Suprapubic skin (tissue), 4 donors: ENCODE data around the gene TRIM31. TPM values are rescaled to one million over a fixed set of nuclear protein-coding genes. Genes with fewer than 3 reads are reported as not detected.
"Not testable (repeated sequence)": the region's sequence is repeated elsewhere in the genome, so short reads cannot be mapped to it uniquely, and the experiment has no call there.

Experiments used
- DNase-seq, 2 donors: peaks; one replicate each; pipeline ENCODE4 v3.0.0-alpha.2; 2019; ENCODE audit warnings: low spot score in 2 of 2
- H3K27ac ChIP-seq: fragments of 200-600 bp; sonication (generic); one replicate; pipeline ENCODE4 v1.5.1; 2019
- H3K27me3 ChIP-seq: fragments of 200-600 bp; sonication (generic); one replicate; pipeline ENCODE4 v1.5.1; 2019
- H3K36me3 ChIP-seq: fragments of 200-600 bp; sonication (generic); one replicate; pipeline ENCODE4 v1.5.1; 2019
- H3K4me1 ChIP-seq: fragments of 200-600 bp; sonication (generic); one replicate; pipeline ENCODE4 v1.5.1; 2019
- H3K4me3 ChIP-seq: fragments of 200-600 bp; sonication (generic); one replicate; pipeline ENCODE4 v1.5.1; 2019; ENCODE audit warnings: mild to moderate bottlenecking
- H3K9me3 ChIP-seq: fragments of 200-600 bp; sonication (generic); one replicate; pipeline ENCODE4 v1.5.1; 2019
- CTCF ChIP-seq, 2 donors: fragments of 200-600 bp in 1 of 2; fragments of 450-650 bp in 1 of 2; sonication (generic) in 1 of 2; IDR thresholded peaks; one replicate each; pipeline ENCODE4 v1.5.1; 2016 to 2019; ENCODE audit warnings: antibody characterized with exemption in 2 of 2, mild to moderate bottlenecking in 1 of 2, moderate library complexity in 1 of 2
- EP300 ChIP-seq: sonication (generic); formaldehyde crosslinking; IDR thresholded peaks from one replicate; pipeline ENCODE4 v1.6.1; 2017; ENCODE audit warnings: antibody characterized with exemption
- POLR2A ChIP-seq, 2 donors: fragments of 450-650 bp; IDR thresholded peaks; one replicate each; pipeline ENCODE4 v1.6.1; 2017; ENCODE audit warnings: antibody characterized with exemption in 2 of 2, mild to moderate bottlenecking in 2 of 2, moderate library complexity in 2 of 2
- POLR2AphosphoS5 ChIP-seq, 3 donors: sonication (generic); formaldehyde crosslinking; IDR thresholded peaks; one replicate each; pipeline ENCODE4 v1.6.1; 2017; ENCODE audit warnings: antibody characterized with exemption in 3 of 3
- WGBS: methylation state at CpG from one replicate; pipeline ENCODE4 v1.1.5; 2018; 5-methylcytosine and 5-hydroxymethylcytosine counted together
- total RNA-seq, 4 donors: library from RNA; depleted of rRNA; stranded (reverse); fragments of >200 nt; gene quantifications; one replicate each; pipeline ENCODE4 v1.1.0, GENCODE V29; 2016

The TRIM31 gene
- total RNA-seq, 4 donors from 2014 or later = 0.57 TPM; not detected in 3

- Histone ChIP-seq H3K4me3 (no peak overlapping the region), H3K27ac (no peak overlapping the region), H3K36me3 (no peaks in the 10 kb centered on the region), H3K27me3 (peaks cover 37% of the 10 kb centered on the region), H3K4me1 (no peaks in the 10 kb centered on the region), H3K9me3 (no peaks in the 10 kb centered on the region)
- no peak for DNase-seq
- 67% methylated on average over 7 of the region's 7 CpGs for WGBS
- TF ChIP-seq CTCF (IDR thresholded peaks at IDR 0.05) (no peak), POLR2AphosphoS5 (IDR thresholded peaks at IDR 0.05) (no peak), POLR2A (IDR thresholded peaks at IDR 0.05) (no peak)
These were observed 32.9 kb upstream of the TRIM31 start for GRCh38 chr6:30145818-30146217.

DNA sequence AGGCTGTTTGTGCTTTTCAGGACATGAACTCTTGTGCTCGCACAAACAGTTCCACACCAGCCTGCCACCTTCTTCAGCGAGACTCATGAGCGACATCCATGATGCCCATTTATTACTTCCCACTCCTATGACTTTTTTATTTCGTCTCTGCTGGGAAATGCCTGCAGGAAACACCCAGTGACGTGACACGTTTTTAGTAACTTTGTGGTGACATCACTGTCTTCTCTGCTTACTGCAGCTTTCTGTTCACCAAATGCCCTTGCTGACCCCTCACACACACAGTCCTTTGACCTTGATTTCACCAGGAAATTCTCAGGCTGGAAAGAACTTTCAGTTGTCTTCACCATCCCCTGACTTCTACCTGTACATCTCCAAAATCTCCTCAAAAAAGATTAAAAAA, 31.9 kb upstream of the TRIM31 start:
- H3K4me1 ChIP-seq = no peaks in the 10 kb centered on the region
- no peak overlapping the region for H3K27ac ChIP-seq
- no peaks in the 10 kb centered on the region for H3K9me3 ChIP-seq
- WGBS = 55% methylated on average over 6 of the region's 6 CpGs
- no peak for TF ChIP-seq EP300
- no peak for TF ChIP-seq POLR2A (IDR thresholded peaks at IDR 0.05)
- no peak for TF ChIP-seq CTCF (IDR thresholded peaks at IDR 0.05)
- no peak for TF ChIP-seq POLR2AphosphoS5 (IDR thresholded peaks at IDR 0.05)
- H3K27me3 ChIP-seq = peaks cover 38% of the 10 kb centered on the region
- H3K4me3 ChIP-seq = no peak overlapping the region
- DNase-seq = no peak
- no peaks in the 10 kb centered on the region for H3K36me3 ChIP-seq

DNA sequence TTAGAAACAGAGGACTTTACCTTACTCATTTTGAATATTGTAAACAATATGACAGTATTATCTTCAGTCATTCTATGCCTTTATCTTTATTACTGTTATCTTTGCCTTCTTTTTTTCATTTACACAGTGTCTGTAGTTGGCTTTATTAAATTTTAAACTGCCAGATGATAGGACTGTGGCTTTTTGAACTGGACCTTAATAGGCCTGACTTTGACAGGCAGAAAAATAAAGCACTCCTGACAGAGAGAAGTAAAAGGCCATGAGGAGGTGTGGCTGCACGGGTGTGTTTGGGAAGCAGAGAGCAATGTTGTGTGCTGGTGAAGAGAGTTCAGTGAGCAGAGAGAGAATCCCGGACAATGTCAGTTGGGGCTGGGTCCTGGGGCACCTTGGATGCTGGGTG, 30.9 kb upstream of the TRIM31 start:
- Histone ChIP-seq H3K27ac (no peak overlapping the region), H3K36me3 (no peaks in the 10 kb centered on the region), H3K4me3 (no peak overlapping the region), H3K9me3 (no peaks in the 10 kb centered on the region), H3K27me3 (peaks cover 38% of the 10 kb centered on the region), H3K4me1 (no peaks in the 10 kb centered on the region)
- 77% methylated on average over 2 of the region's 2 CpGs for WGBS
- no peak for TF ChIP-seq CTCF (IDR thresholded peaks at IDR 0.05)
- TF ChIP-seq POLR2AphosphoS5 (IDR thresholded peaks at IDR 0.05) = no peak
- no peak for TF ChIP-seq EP300
- no peak for TF ChIP-seq POLR2A (IDR thresholded peaks at IDR 0.05)
- DNase-seq = no peak

GRCh38 chr6:30142665-30143064, 29.8 kb upstream of the TRIM31 start:
- DNase-seq = no peak
- WGBS = 74% methylated on average over 3 of the region's 3 CpGs
- Histone ChIP-seq H3K4me1 (no peaks in the 10 kb centered on the region), H3K4me3 (no peak overlapping the region), H3K36me3 (no peaks in the 10 kb centered on the region), H3K27ac (no peak overlapping the region), H3K27me3 (peaks cover 35% of the 10 kb centered on the region), H3K9me3 (no peaks in the 10 kb centered on the region)
- TF ChIP-seq POLR2AphosphoS5 (IDR thresholded peaks at IDR 0.05) (no peak), POLR2A (IDR thresholded peaks at IDR 0.05) (no peak), EP300 (no peak), CTCF (IDR thresholded peaks at IDR 0.05) (no peak)

DNA sequence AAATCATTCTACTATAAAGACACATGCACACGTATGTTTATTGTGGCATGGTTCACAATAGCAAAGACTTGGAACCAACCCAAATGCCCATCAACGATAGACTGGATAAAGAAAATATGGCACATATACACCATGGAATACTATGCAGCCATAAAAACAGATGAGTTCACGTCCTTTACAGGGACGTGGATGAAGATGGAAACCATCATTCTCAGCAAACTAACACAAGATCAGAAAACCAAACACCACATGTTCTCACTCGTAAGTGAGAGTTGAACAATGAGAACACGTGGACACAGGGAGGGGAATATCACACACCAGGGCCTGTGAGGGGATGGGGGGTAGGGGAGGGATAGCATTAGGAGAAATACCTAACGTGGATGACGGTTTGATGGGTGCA, 27.4 kb upstream of the TRIM31 start:
- not testable (repeated sequence) for H3K36me3 ChIP-seq, H3K4me1 ChIP-seq, H3K27ac ChIP-seq, H3K9me3 ChIP-seq, DNase-seq, H3K4me3 ChIP-seq
- H3K27me3 ChIP-seq = peaks cover 26% of the 10 kb centered on the region
- WGBS = 87% methylated on average over 8 of the region's 8 CpGs

- no peak overlapping the region for H3K4me3 ChIP-seq
- DNase-seq = no peak
- H3K27me3 ChIP-seq = peaks cover 39% of the 10 kb centered on the region
- H3K4me1 ChIP-seq = no peaks in the 10 kb centered on the region
- no peaks in the 10 kb centered on the region for H3K36me3 ChIP-seq
- no peak for TF ChIP-seq POLR2A (IDR thresholded peaks at IDR 0.05)
- TF ChIP-seq POLR2AphosphoS5 (IDR thresholded peaks at IDR 0.05) = no peak
- 76% methylated on average over 6 of the region's 11 CpGs for WGBS
- no peaks in the 10 kb centered on the region for H3K9me3 ChIP-seq
- no peak overlapping the region for H3K27ac ChIP-seq
These were observed 23.8 kb upstream of the TRIM31 start for GRCh38 chr6:30136570-30137286.
